Ramos (cell line): Measurements from ENCODE around the gene UPF1.
"Not testable (repeated sequence)": the region's sequence is repeated elsewhere in the genome, so short reads cannot be mapped to it uniquely, and the experiment has no call there.

Experiments used
- in situ Hi-C: fragments of 300-500 bp; cut with MboI; formaldehyde crosslinking; loops from one replicate; pipeline ENCODE4 v1.14.3; 2022; ENCODE audit warnings: low sequenced_read_pairs; ENCODE audit not compliant: unreplicated experiment

The UPF1 gene

GRCh38 chr19:18894254-18895037 is 62.7 kb downstream of the UPF1 start:
- in situ Hi-C loops = no loop called here

- in situ Hi-C loops = no loop called here
Measured at GRCh38 chr19:18895038-18895823, 63.5 kb downstream of the UPF1 start.

- in situ Hi-C loops = no loop called here
Measured at GRCh38 chr19:18895824-18896341, 64.1 kb downstream of the UPF1 start, which contains the start of gene CERS1. TSS of gene CERS1 (minus strand) at chr19:18896158. CDS start at chr19:18896072, 86 bp downstream.

GRCh38 chr19:18896421-18896841 is 64.7 kb downstream of the UPF1 start:
- in situ Hi-C loops = no loop called here

GRCh38 chr19:18897094-18898029 is 65.6 kb downstream of the UPF1 start:
- in situ Hi-C loops = no loop called here

- in situ Hi-C loops = no loop called here
Measured at GRCh38 chr19:18898081-18898606, 66.4 kb downstream of the UPF1 start.

GRCh38 chr19:18898607-18899408 is 67.0 kb downstream of the UPF1 start:
- in situ Hi-C loops = no loop called here

- in situ Hi-C loops = no loop called here
Measured at GRCh38 chr19:18899624-18900560, 68.1 kb downstream of the UPF1 start.

- in situ Hi-C loops = no loop called here
Measured at GRCh38 chr19:18900700-18901481, 69.1 kb downstream of the UPF1 start.

GRCh38 chr19:18901491-18901890 is 69.7 kb downstream of the UPF1 start:
- in situ Hi-C loops = no loop called here

GRCh38 chr19:18902519-18902918 is 70.8 kb downstream of the UPF1 start:
- in situ Hi-C loops = not testable (repeated sequence)

- in situ Hi-C loops = no loop called here
Measured at GRCh38 chr19:18903156-18904037, 71.6 kb downstream of the UPF1 start.

- in situ Hi-C loops = no loop called here
Measured at GRCh38 chr19:18904334-18905057, 72.7 kb downstream of the UPF1 start.

- in situ Hi-C loops = no loop called here
Measured at GRCh38 chr19:18905058-18905456, 73.3 kb downstream of the UPF1 start.

GRCh38 chr19:18905513-18906236 is 73.9 kb downstream of the UPF1 start:
- in situ Hi-C loops = no loop called here
